SK-N-SH treated with all-trans-retinoic acid at 6 μM for 48 hours (cell line): Measurements from ENCODE around the gene CNPPD1.

Experiments
- CSDC2 ChIP-seq: fragments of 250-450 bp; sonication (Bioruptor Pico); IDR thresholded peaks from 2 replicates; pipeline ENCODE4 v1.5.0; 2020; ENCODE audit warnings: mild to moderate bottlenecking, moderate library complexity
- OSR1 ChIP-seq: fragments of 250-450 bp; sonication (Bioruptor Pico); IDR thresholded peaks from 2 replicates; pipeline ENCODE4 v1.8.0; 2022; ENCODE audit warnings: moderate library complexity, mild to moderate bottlenecking, inconsistent platforms
- RARB ChIP-seq: fragments of 250-450 bp; sonication (Bioruptor Pico); IDR thresholded peaks from 2 replicates; pipeline ENCODE4 v1.8.0; 2021; ENCODE audit warnings: mild to moderate bottlenecking, moderate library complexity
- SNAI2 ChIP-seq: fragments of 250-450 bp; sonication (Bioruptor Pico); IDR thresholded peaks from 2 replicates; pipeline ENCODE4 v1.5.0; 2020; ENCODE audit warnings: mild to moderate bottlenecking, moderate library complexity
- ZFP3 ChIP-seq: fragments of 250-450 bp; sonication (Bioruptor Pico); IDR thresholded peaks from 2 replicates; pipeline ENCODE4 v1.5.0; 2020; ENCODE audit warnings: mild to moderate bottlenecking, moderate library complexity
- ZFP30 ChIP-seq: fragments of 450-650 bp; formaldehyde crosslinking; IDR thresholded peaks from 2 replicates; pipeline ENCODE4 v1.5.0; 2022; ENCODE audit warnings: mild to moderate bottlenecking, moderate library complexity
- ZNF565 ChIP-seq: fragments of 450-650 bp; formaldehyde crosslinking; conservative IDR thresholded peaks from 2 replicates; pipeline ENCODE4 v1.5.0; 2020; ENCODE audit warnings: low read depth, mild to moderate bottlenecking, moderate library complexity
- ZNF8 ChIP-seq: fragments of 450-650 bp; formaldehyde crosslinking; IDR thresholded peaks from 2 replicates; pipeline ENCODE4 v1.5.0; 2020; ENCODE audit warnings: mild to moderate bottlenecking, moderate library complexity
- TF ChIP-seq, protein P1 (sequence below): fragments of 250-450 bp; sonication (Bioruptor Pico); IDR thresholded peaks from 2 replicates; pipeline ENCODE4 v1.8.0; 2020; ENCODE audit warnings: mild to moderate bottlenecking, moderate library complexity, borderline replicate concordance

DNA sequence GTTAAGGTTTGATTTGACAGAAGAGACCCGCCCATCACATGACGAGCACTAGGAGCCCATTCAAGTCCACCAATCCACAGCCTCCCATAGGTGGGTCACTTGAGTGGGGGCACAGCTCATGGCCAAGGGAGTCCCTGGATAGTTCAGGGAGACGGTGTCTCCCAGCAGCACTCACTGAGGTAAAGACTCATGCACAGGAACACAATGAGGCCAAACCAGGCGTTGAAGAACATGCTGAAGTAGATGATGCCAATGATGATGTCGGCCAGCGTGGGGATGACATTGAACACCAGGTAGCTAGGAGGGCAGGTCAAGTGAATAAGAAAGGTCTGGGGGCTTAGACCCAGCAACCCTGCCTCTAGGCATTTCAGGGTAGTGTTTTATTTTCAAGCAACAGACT is 38.1 kb upstream of the CNPPD1 start:
- TF ChIP-seq OSR1 (no peak), ZNF565 (CRISPR knock-in tag) (no peak), SNAI2 (CRISPR knock-in tag) (no peak), RARB (CRISPR knock-in tag) (no peak), ZNF8 (CRISPR knock-in tag) (no peak), CSDC2 (CRISPR knock-in tag) (no peak), ZFP3 (no peak), ZFP30 (CRISPR knock-in tag) (no peak)
- TF ChIP-seq, protein P1, sequence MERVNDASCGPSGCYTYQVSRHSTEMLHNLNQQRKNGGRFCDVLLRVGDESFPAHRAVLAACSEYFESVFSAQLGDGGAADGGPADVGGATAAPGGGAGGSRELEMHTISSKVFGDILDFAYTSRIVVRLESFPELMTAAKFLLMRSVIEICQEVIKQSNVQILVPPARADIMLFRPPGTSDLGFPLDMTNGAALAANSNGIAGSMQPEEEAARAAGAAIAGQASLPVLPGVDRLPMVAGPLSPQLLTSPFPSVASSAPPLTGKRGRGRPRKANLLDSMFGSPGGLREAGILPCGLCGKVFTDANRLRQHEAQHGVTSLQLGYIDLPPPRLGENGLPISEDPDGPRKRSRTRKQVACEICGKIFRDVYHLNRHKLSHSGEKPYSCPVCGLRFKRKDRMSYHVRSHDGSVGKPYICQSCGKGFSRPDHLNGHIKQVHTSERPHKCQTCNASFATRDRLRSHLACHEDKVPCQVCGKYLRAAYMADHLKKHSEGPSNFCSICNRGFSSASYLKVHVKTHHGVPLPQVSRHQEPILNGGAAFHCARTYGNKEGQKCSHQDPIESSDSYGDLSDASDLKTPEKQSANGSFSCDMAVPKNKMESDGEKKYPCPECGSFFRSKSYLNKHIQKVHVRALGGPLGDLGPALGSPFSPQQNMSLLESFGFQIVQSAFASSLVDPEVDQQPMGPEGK (CRISPR knock-in tag), result no peak
